HEK293 (cell line): ENCODE data around the gene SKA2.

ENCODE experiments used
- CTCF ChIA-PET: fragments of 350-600 bp; formaldehyde crosslinking; extraction: SDS; loops from one replicate; lab custom pipeline; 2021; ENCODE audit warnings: antibody characterized with exemption; lab: Yijun Ruan, JAX
- POLR2A ChIA-PET: fragments of 300-600 bp; formaldehyde crosslinking; extraction: SDS; loops from one replicate; lab custom pipeline; 2020; ENCODE audit warnings: antibody characterized with exemption, inconsistent platforms; lab: Yijun Ruan, JAX
- H3K27ac ChIP-seq: fragments of 200-500 bp; sonication (Bioruptor generic); 2 replicates; pipeline ENCODE4 v1.5.1; 2014; ENCODE audit warnings: low read depth, low read length, control low read depth, inconsistent platforms; ENCODE audit errors: extremely low read depth
- H3K36me3 ChIP-seq, 2 experiments: fragments of 200-500 bp in 1 of 2; sonication (Bioruptor generic) in 1 of 2; 1 replicate in 1 of 2; 2 replicates in 1 of 2; pipeline ENCODE4 v1.5.1; 2014 to 2017; ENCODE audit warnings: inconsistent platforms in 2 of 2, low read length in 2 of 2; ENCODE audit not compliant: control insufficient read depth in 2 of 2, insufficient read depth in 1 of 2
- H3K4me1 ChIP-seq: fragments of 200-500 bp; sonication (Bioruptor generic); 2 replicates; pipeline ENCODE4 v1.5.1; 2014; ENCODE audit warnings: mild to moderate bottlenecking, low read length, inconsistent platforms; ENCODE audit not compliant: control insufficient read depth, insufficient read depth
- H3K4me3 ChIP-seq: 2 replicates; pipeline ENCODE4 v1.5.1; 2011; ENCODE audit warnings: low read depth, mild to moderate bottlenecking, control low read depth, low read length, moderate library complexity
- H3K9me3 ChIP-seq: fragments of 200-500 bp; sonication (Bioruptor generic); 2 replicates; pipeline ENCODE4 v1.5.1; 2014; ENCODE audit warnings: low read depth, low read length, inconsistent platforms; ENCODE audit not compliant: control insufficient read depth, insufficient read depth
- GLIS1 ChIP-seq: fragments of 450-650 bp; formaldehyde crosslinking; IDR thresholded peaks from 2 replicates; pipeline ENCODE4 v1.5.1; 2016; ENCODE audit warnings: missing biosample characterization, missing genetic modification characterization
- ZBTB10 ChIP-seq: fragments of 450-650 bp; formaldehyde crosslinking; IDR thresholded peaks from 2 replicates; pipeline ENCODE4 v1.5.1; 2016; ENCODE audit warnings: missing biosample characterization, missing genetic modification characterization
- ZNF133 ChIP-seq: fragments of 450-650 bp; formaldehyde crosslinking; IDR thresholded peaks from 2 replicates; pipeline ENCODE4 v1.5.1; 2016; ENCODE audit warnings: missing biosample characterization, missing genetic modification characterization
- ZNF146 ChIP-seq: fragments of 450-650 bp; formaldehyde crosslinking; IDR thresholded peaks from 2 replicates; pipeline ENCODE4 v1.5.1; 2016; ENCODE audit warnings: missing biosample characterization, missing genetic modification characterization
- ZNF148 ChIP-seq: fragments of 450-650 bp; formaldehyde crosslinking; IDR thresholded peaks from 2 replicates; pipeline ENCODE4 v1.5.0; 2017; ENCODE audit warnings: missing biosample characterization, missing genetic modification characterization, borderline replicate concordance
- ZNF202 ChIP-seq: fragments of 450-650 bp; formaldehyde crosslinking; IDR thresholded peaks from 2 replicates; pipeline ENCODE4 v1.5.1; 2016; ENCODE audit warnings: missing biosample characterization, missing genetic modification characterization, borderline replicate concordance
- ZNF266 ChIP-seq: fragments of 450-650 bp; formaldehyde crosslinking; IDR thresholded peaks from 2 replicates; pipeline ENCODE4 v1.5.1; 2016; ENCODE audit warnings: missing biosample characterization, missing genetic modification characterization, low read depth
- ZNF37A ChIP-seq: fragments of 450-650 bp; IDR thresholded peaks from 2 replicates; pipeline ENCODE4 v1.5.1; 2018; ENCODE audit warnings: missing biosample characterization, missing genetic modification characterization
- ZNF426 ChIP-seq: fragments of 450-650 bp; formaldehyde crosslinking; IDR thresholded peaks from 2 replicates; pipeline ENCODE4 v1.5.1; 2017; ENCODE audit warnings: missing biosample characterization, missing genetic modification characterization, mild to moderate bottlenecking, inconsistent platforms, moderate library complexity
- ZNF558 ChIP-seq: fragments of 450-650 bp; formaldehyde crosslinking; IDR thresholded peaks from 2 replicates; pipeline ENCODE4 v1.5.1; 2016; ENCODE audit warnings: missing biosample characterization, missing genetic modification characterization
- ZNF610 ChIP-seq: fragments of 450-650 bp; formaldehyde crosslinking; IDR thresholded peaks from 2 replicates; pipeline ENCODE4 v1.5.1; 2016; ENCODE audit warnings: missing biosample characterization, missing genetic modification characterization, borderline replicate concordance
- ZNF629 ChIP-seq: fragments of 450-650 bp; formaldehyde crosslinking; IDR thresholded peaks from 2 replicates; pipeline ENCODE4 v1.5.1; 2017; ENCODE audit warnings: missing biosample characterization, missing genetic modification characterization
- ZNF639 ChIP-seq: fragments of 450-650 bp; formaldehyde crosslinking; IDR thresholded peaks from 2 replicates; pipeline ENCODE4 v1.5.1; 2016; ENCODE audit warnings: missing biosample characterization, missing genetic modification characterization
- ZNF664 ChIP-seq: fragments of 450-650 bp; formaldehyde crosslinking; IDR thresholded peaks from 2 replicates; pipeline ENCODE4 v1.5.1; 2016; ENCODE audit warnings: missing biosample characterization, missing genetic modification characterization
- TF ChIP-seq, protein P1 (sequence below): fragments of 450-650 bp; formaldehyde crosslinking; IDR thresholded peaks from 2 replicates; pipeline ENCODE4 v1.5.1; 2016; ENCODE audit warnings: missing biosample characterization, missing genetic modification characterization
- TF ChIP-seq, protein P2 (sequence below): fragments of 450-650 bp; formaldehyde crosslinking; IDR thresholded peaks from 2 replicates; pipeline ENCODE4 v1.5.1; 2017; ENCODE audit warnings: missing biosample characterization, missing genetic modification characterization

Gene SKA2

DNA sequence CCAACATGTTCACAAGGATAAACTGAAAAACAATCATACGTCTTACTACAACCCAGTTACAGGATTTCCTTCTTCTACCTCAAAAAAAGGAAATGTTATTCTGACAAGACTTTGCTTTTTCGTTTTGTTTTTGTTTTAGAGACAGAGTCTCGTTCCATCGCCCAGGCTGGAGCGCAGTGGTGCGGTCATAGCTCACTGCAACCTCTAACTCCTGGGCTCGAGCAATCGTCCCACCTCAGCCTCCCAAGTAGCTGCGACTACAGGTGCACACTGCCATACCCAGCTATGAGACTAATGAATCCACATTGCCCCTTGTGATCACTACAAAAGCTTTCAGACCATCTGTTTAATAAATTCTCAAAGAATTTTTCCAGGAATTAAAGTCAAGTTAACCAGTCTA lies 39.5 kb downstream of the SKA2 start:
- CTCF ChIA-PET, result interaction anchor here (0.6 kb wide), 1 partner anchor 648 kb away, joined by 4 read pairs; no protein-coding TSS in a partner anchor
- peaks cover 49 to 82% of the 10 kb centered on the region in 2 experiments for H3K36me3 ChIP-seq
- no peaks in the 10 kb centered on the region for H3K9me3 ChIP-seq
- no peaks in the 10 kb centered on the region for H3K4me1 ChIP-seq
- no peak overlapping the region for H3K27ac ChIP-seq
- H3K4me3 ChIP-seq, result no peak overlapping the region
- POLR2A ChIA-PET, result interaction anchor here (0.6 kb wide), 1 partner anchor 35 kb away, joined by 3 read pairs; no protein-coding TSS in a partner anchor
- TF ChIP-seq, protein P1, sequence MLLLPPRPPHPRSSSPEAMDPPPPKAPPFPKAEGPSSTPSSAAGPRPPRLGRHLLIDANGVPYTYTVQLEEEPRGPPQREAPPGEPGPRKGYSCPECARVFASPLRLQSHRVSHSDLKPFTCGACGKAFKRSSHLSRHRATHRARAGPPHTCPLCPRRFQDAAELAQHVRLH (tag by site-specific recombination), result no peak
- TF ChIP-seq ZNF639 (tag by site-specific recombination) (no peak), ZNF202 (no peak), ZNF629 (tag by site-specific recombination) (no peak), ZNF146 (no peak), ZNF266 (tag by site-specific recombination) (no peak), ZBTB10 (no peak), ZNF610 (no peak), ZNF558 (tag by site-specific recombination) (no peak), ZNF426 (tag by site-specific recombination) (no peak), ZNF37A (tag by site-specific recombination) (no peak), GLIS1 (tag by site-specific recombination) (no peak), ZNF133 (no peak), ZNF148 (tag by site-specific recombination) (no peak)

- ChIA-PET CTCF (no interaction called here), POLR2A (no interaction called here)
- Histone ChIP-seq H3K27ac (no peak overlapping the region), H3K4me1 (no peaks in the 10 kb centered on the region), H3K9me3 (no peaks in the 10 kb centered on the region), H3K36me3 (peaks cover 30 to 58% of the 10 kb centered on the region in 2 experiments), H3K4me3 (no peak overlapping the region)
- 0 out of 2 replicates have a peak, but pooled peaks have one; percentile 47 for TF ChIP-seq ZNF664 (tag by site-specific recombination)
- TF ChIP-seq, protein P2, sequence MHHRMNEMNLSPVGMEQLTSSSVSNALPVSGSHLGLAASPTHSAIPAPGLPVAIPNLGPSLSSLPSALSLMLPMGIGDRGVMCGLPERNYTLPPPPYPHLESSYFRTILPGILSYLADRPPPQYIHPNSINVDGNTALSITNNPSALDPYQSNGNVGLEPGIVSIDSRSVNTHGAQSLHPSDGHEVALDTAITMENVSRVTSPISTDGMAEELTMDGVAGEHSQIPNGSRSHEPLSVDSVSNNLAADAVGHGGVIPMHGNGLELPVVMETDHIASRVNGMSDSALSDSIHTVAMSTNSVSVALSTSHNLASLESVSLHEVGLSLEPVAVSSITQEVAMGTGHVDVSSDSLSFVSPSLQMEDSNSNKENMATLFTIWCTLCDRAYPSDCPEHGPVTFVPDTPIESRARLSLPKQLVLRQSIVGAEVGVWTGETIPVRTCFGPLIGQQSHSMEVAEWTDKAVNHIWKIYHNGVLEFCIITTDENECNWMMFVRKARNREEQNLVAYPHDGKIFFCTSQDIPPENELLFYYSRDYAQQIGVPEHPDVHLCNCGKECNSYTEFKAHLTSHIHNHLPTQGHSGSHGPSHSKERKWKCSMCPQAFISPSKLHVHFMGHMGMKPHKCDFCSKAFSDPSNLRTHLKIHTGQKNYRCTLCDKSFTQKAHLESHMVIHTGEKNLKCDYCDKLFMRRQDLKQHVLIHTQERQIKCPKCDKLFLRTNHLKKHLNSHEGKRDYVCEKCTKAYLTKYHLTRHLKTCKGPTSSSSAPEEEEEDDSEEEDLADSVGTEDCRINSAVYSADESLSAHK (tag by site-specific recombination), result no peak
Measured at GRCh38 chr17:59111539-59111938, 43.4 kb downstream of the SKA2 start.
